ENCODE results near the gene CYP4F8.
"Not testable (repeated sequence)": the region's sequence is repeated elsewhere in the genome, so short reads cannot be mapped to it uniquely, and the experiment has no call there.

DNA sequence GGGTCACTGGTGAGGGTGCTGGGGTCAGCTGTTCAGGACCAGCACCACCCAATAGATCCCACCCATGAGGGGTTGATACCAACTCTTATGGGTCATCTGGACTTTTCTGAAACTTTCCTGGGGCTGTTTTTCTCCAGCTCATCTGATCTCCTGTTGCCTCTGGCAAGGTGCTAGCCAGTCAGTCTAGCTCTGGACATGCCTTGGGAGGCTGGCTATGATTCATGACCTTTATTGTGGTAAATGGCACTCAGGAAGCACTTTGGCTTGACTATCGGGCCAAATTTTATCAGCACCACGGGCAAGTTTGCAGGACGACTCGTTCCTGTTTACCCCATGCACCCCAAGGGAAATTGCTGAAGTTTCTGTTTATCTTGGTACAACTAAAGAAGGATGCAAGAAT, 21.3 kb upstream of the CYP4F8 start:
- TF ChIP-seq CTCF (IDR thresholded peaks at IDR 0.05); RAD21 (IDR thresholded peaks at IDR 0.05; ENCODE audit: low read length); EP300 (IDR thresholded peaks at IDR 0.05; ENCODE audit: borderline replicate concordance in 1 of 2, low read depth in 1 of 2, low read length in 1 of 2); SIN3A (IDR thresholded peaks at IDR 0.05; ENCODE audit: borderline replicate concordance, low read depth, low read length); MAX (IDR thresholded peaks at IDR 0.05; ENCODE audit: low read depth); FOXJ3 (CRISPR knock-in tag; IDR thresholded peaks at IDR 0.05); ELF1 (IDR thresholded peaks at IDR 0.05); NFIC (IDR thresholded peaks at IDR 0.05; ENCODE audit: borderline replicate concordance); JUND (IDR thresholded peaks at IDR 0.05); POLR2AphosphoS5 (IDR thresholded peaks at IDR 0.05; ENCODE audit: low read depth, low read length); GATA2 (CRISPR knock-in tag; IDR thresholded peaks at IDR 0.05): not testable (repeated sequence)

Measured in SK-N-SH (cell line).